Smooth muscle cell of trachea (primary cell): ENCODE measurements around the gene CLSTN2. TPM values are rescaled to one million over a fixed set of nuclear protein-coding genes. Genes with fewer than 3 reads are reported as not detected.

ENCODE experiments used
- total RNA-seq: library from RNA; depleted of rRNA; stranded (reverse); fragments of >200 nt; gene quantifications from 2 replicates; pipeline ENCODE4 v1.2.1, GENCODE V29; 2014

Gene CLSTN2
- total RNA-seq, result 0.29 and 0.33 TPM in 2 replicates

DNA sequence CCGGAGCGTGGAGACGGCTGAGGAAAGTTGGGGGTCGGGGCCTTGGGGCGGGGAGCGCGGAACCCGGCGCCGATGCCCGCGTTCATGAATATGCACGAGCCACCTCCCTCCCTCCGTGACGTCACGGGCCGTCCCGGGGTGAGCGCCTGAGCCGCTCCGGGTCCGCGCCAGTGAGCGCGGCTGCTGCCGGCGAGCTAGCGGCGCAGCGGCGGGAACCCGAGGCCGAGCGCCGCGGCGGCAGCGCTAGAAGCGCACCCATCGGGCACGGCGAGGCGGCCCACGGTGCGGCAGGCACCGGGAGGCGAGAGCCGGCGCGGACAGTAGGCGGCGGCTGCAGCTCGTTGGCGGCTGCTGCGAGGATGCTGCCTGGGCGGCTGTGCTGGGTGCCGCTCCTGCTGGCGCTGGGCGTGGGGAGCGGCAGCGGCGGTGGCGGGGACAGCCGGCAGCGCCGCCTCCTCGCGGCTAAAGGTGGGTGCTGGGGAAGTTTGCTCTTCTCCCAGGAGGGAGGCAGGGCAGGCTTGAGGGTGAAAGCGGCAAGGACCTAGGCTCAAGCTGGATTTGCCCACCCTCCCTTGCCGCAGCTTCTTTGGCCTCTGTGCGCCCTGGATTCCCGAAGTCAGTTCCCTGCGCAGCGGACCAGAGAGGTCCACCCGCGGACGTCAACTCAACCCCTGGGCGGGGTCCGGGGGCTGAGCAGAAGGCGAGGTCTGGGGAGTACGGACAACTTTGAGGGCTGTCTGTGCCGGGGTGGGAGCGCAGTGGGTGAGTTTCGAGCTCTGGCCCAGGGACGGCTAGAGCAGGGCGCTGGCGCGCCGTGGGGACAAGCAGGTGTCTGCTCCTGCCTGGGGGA lies at the start of gene CLSTN2:
Gene CLSTN2 (plus strand): TSS at position 170 of the 850 bp plus-strand sequence.

